Suprapubic skin (tissue), 3 donors: ENCODE measurements around the gene CBLB.

Experiments used
- EP300 ChIP-seq: sonication (generic); formaldehyde crosslinking; IDR thresholded peaks from one replicate; pipeline ENCODE4 v1.6.1; 2017; ENCODE audit warnings: antibody characterized with exemption
- POLR2A ChIP-seq, 2 donors: fragments of 450-650 bp; IDR thresholded peaks; one replicate each; pipeline ENCODE4 v1.6.1; 2017; ENCODE audit warnings: antibody characterized with exemption in 2 of 2, mild to moderate bottlenecking in 2 of 2, moderate library complexity in 2 of 2
- TF ChIP-seq, protein P1 (sequence below), 2 donors: fragments of 200-600 bp in 1 of 2; fragments of 450-650 bp in 1 of 2; sonication (generic) in 1 of 2; IDR thresholded peaks; one replicate each; pipeline ENCODE4 v1.5.1; 2016 to 2019; ENCODE audit warnings: antibody characterized with exemption in 2 of 2, mild to moderate bottlenecking in 1 of 2, moderate library complexity in 1 of 2

DNA sequence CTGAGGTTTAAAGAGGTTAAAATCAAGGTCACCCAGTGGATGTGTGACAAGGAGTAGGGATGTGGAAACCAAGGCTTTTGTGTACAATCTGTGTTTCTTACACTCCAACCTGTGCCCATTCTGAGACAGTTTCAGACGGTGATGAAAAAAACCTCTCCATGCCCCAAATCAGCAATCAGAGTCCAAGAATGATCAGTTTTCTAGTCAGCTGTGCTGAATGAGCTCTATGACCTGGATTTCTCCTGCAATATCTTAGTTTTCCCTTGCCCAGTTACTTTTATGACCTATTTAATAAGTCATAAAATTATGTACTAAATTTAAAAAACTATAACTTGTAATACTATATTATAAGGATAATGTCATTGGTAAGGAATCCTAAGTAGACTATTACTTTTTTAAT lies 37.5 kb upstream of the CBLB start:
- TF ChIP-seq, protein P1, sequence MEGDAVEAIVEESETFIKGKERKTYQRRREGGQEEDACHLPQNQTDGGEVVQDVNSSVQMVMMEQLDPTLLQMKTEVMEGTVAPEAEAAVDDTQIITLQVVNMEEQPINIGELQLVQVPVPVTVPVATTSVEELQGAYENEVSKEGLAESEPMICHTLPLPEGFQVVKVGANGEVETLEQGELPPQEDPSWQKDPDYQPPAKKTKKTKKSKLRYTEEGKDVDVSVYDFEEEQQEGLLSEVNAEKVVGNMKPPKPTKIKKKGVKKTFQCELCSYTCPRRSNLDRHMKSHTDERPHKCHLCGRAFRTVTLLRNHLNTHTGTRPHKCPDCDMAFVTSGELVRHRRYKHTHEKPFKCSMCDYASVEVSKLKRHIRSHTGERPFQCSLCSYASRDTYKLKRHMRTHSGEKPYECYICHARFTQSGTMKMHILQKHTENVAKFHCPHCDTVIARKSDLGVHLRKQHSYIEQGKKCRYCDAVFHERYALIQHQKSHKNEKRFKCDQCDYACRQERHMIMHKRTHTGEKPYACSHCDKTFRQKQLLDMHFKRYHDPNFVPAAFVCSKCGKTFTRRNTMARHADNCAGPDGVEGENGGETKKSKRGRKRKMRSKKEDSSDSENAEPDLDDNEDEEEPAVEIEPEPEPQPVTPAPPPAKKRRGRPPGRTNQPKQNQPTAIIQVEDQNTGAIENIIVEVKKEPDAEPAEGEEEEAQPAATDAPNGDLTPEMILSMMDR (IDR thresholded peaks at IDR 0.05): no peak
- TF ChIP-seq POLR2A (IDR thresholded peaks at IDR 0.05): no peak
- TF ChIP-seq EP300: no peak
